Suprapubic skin (tissue), 4 donors: Measurements from ENCODE around the gene TF. TPM values are rescaled to one million over a fixed set of nuclear protein-coding genes. Genes with fewer than 3 reads are reported as not detected.

Experiments used
- DNase-seq, 2 donors: peaks; one replicate each; pipeline ENCODE4 v3.0.0-alpha.2; 2019; ENCODE audit warnings: low spot score in 2 of 2
- H3K27ac ChIP-seq: fragments of 200-600 bp; sonication (generic); one replicate; pipeline ENCODE4 v1.5.1; 2019
- H3K27me3 ChIP-seq: fragments of 200-600 bp; sonication (generic); one replicate; pipeline ENCODE4 v1.5.1; 2019
- H3K36me3 ChIP-seq: fragments of 200-600 bp; sonication (generic); one replicate; pipeline ENCODE4 v1.5.1; 2019
- H3K4me1 ChIP-seq: fragments of 200-600 bp; sonication (generic); one replicate; pipeline ENCODE4 v1.5.1; 2019
- H3K4me3 ChIP-seq: fragments of 200-600 bp; sonication (generic); one replicate; pipeline ENCODE4 v1.5.1; 2019; ENCODE audit warnings: mild to moderate bottlenecking
- H3K9me3 ChIP-seq: fragments of 200-600 bp; sonication (generic); one replicate; pipeline ENCODE4 v1.5.1; 2019
- EP300 ChIP-seq: sonication (generic); formaldehyde crosslinking; IDR thresholded peaks from one replicate; pipeline ENCODE4 v1.6.1; 2017; ENCODE audit warnings: antibody characterized with exemption
- POLR2A ChIP-seq, 2 donors: fragments of 450-650 bp; IDR thresholded peaks; one replicate each; pipeline ENCODE4 v1.6.1; 2017; ENCODE audit warnings: antibody characterized with exemption in 2 of 2, mild to moderate bottlenecking in 2 of 2, moderate library complexity in 2 of 2
- POLR2AphosphoS5 ChIP-seq, 3 donors: sonication (generic); formaldehyde crosslinking; IDR thresholded peaks; one replicate each; pipeline ENCODE4 v1.6.1; 2017; ENCODE audit warnings: antibody characterized with exemption in 3 of 3
- WGBS: methylation state at CpG from one replicate; pipeline ENCODE4 v1.1.5; 2018; 5-methylcytosine and 5-hydroxymethylcytosine counted together
- total RNA-seq, 4 donors: library from RNA; depleted of rRNA; stranded (reverse); fragments of >200 nt; gene quantifications; one replicate each; pipeline ENCODE4 v1.1.0, GENCODE V29; 2016
- TF ChIP-seq, protein P1 (sequence below), 2 donors: fragments of 200-600 bp in 1 of 2; fragments of 450-650 bp in 1 of 2; sonication (generic) in 1 of 2; IDR thresholded peaks; one replicate each; pipeline ENCODE4 v1.5.1; 2016 to 2019; ENCODE audit warnings: antibody characterized with exemption in 2 of 2, mild to moderate bottlenecking in 1 of 2, moderate library complexity in 1 of 2

The TF gene
- total RNA-seq, 4 donors from 2014 or later, result 4.8 to 16.5 (median 8.7) TPM

DNA sequence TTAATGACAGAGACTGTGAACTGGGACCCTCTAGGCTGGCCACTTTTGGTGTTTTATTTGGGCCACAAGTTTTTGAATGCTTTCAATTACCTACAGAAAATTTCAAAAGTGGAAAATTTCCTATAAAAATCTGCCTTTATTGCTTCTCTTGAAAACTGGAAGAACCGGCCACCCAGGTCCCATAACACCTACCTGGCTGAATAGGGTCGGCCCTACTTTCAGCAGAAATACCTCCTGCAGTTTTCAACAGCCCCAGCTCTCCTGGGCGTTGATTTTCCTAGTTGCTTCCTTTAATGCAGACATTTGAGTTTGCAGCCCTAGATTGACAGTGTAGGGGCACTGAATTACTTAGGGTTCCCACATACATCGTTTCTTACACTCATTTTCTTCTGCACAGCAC lies 58.7 kb downstream of the TF start:
- Histone ChIP-seq H3K36me3 (peaks cover 11% of the 10 kb centered on the region), H3K27ac (no peak overlapping the region), H3K9me3 (no peaks in the 10 kb centered on the region), H3K4me1 (peaks cover 12% of the 10 kb centered on the region), H3K4me3 (no peak overlapping the region), H3K27me3 (no peaks in the 10 kb centered on the region)
- WGBS, result 64% methylated on average over 4 of the region's 4 CpGs
- TF ChIP-seq, protein P1, sequence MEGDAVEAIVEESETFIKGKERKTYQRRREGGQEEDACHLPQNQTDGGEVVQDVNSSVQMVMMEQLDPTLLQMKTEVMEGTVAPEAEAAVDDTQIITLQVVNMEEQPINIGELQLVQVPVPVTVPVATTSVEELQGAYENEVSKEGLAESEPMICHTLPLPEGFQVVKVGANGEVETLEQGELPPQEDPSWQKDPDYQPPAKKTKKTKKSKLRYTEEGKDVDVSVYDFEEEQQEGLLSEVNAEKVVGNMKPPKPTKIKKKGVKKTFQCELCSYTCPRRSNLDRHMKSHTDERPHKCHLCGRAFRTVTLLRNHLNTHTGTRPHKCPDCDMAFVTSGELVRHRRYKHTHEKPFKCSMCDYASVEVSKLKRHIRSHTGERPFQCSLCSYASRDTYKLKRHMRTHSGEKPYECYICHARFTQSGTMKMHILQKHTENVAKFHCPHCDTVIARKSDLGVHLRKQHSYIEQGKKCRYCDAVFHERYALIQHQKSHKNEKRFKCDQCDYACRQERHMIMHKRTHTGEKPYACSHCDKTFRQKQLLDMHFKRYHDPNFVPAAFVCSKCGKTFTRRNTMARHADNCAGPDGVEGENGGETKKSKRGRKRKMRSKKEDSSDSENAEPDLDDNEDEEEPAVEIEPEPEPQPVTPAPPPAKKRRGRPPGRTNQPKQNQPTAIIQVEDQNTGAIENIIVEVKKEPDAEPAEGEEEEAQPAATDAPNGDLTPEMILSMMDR (IDR thresholded peaks at IDR 0.05), result no peak
- no peak for TF ChIP-seq POLR2AphosphoS5 (IDR thresholded peaks at IDR 0.05)
- no peak for TF ChIP-seq EP300
- no peak for TF ChIP-seq POLR2A (IDR thresholded peaks at IDR 0.05)
- DNase-seq, result no peak

- no peak for DNase-seq
- Histone ChIP-seq H3K36me3 (peaks cover 15% of the 10 kb centered on the region), H3K9me3 (no peaks in the 10 kb centered on the region), H3K27ac (no peak overlapping the region), H3K4me1 (peaks cover 12% of the 10 kb centered on the region), H3K27me3 (no peaks in the 10 kb centered on the region), H3K4me3 (peak overlapping the region; percentile 97)
- WGBS, result 10% methylated on average over 15 of the region's 15 CpGs
- TF ChIP-seq, protein P1 (IDR thresholded peaks at IDR 0.05), result no peak
- no peak for TF ChIP-seq POLR2AphosphoS5 (IDR thresholded peaks at IDR 0.05)
- TF ChIP-seq EP300, result no peak
- no peak for TF ChIP-seq POLR2A (IDR thresholded peaks at IDR 0.05)
Measured at GRCh38 chr3:133805384-133805701, 59.1 kb downstream of the TF start.

- Histone ChIP-seq H3K27me3 (no peaks in the 10 kb centered on the region), H3K9me3 (no peaks in the 10 kb centered on the region), H3K36me3 (peaks cover 17% of the 10 kb centered on the region), H3K4me1 (peaks cover 12% of the 10 kb centered on the region), H3K27ac (peak within 1 kb of the TSS; percentile 58), H3K4me3 (peak within 1 kb of the TSS; percentile 97)
- TF ChIP-seq POLR2A (IDR thresholded peaks at IDR 0.05) (no peak), POLR2AphosphoS5 (IDR thresholded peaks at IDR 0.05) (peak in 1 of 3 donors; percentile 42), EP300 (no peak)
- TF ChIP-seq, protein P1 (IDR thresholded peaks at IDR 0.05), result no peak
- DNase-seq, result peak; percentile 94 to 95
- WGBS, result 0% methylated on average over 22 of the region's 53 CpGs
Measured at GRCh38 chr3:133805702-133806475, 59.7 kb downstream of the TF start, which contains the start of gene SRPRB. SRPRB (plus strand) TSS chr3:133805815; CDS start chr3:133805849, 34 bp downstream.

GRCh38 chr3:133812872-133813271 lies 66.7 kb downstream of the TF start:
- H3K36me3 ChIP-seq, result peaks cover 67% of the 10 kb centered on the region
- TF ChIP-seq EP300 (no peak), POLR2AphosphoS5 (IDR thresholded peaks at IDR 0.05) (no peak), POLR2A (IDR thresholded peaks at IDR 0.05) (no peak)
- TF ChIP-seq, protein P1 (IDR thresholded peaks at IDR 0.05), result no peak
- WGBS, result 78% methylated on average over 1 of the region's 1 CpG

GRCh38 chr3:133815386-133815785 lies 69.2 kb downstream of the TF start:
- Histone ChIP-seq H3K9me3 (no peaks in the 10 kb centered on the region), H3K4me1 (peaks cover 7% of the 10 kb centered on the region), H3K36me3 (peaks cover 67% of the 10 kb centered on the region), H3K27ac (no peak overlapping the region), H3K4me3 (no peak overlapping the region), H3K27me3 (no peaks in the 10 kb centered on the region)
- 56% methylated on average over 2 of the region's 2 CpGs for WGBS
- TF ChIP-seq POLR2A (IDR thresholded peaks at IDR 0.05) (no peak), EP300 (no peak), POLR2AphosphoS5 (IDR thresholded peaks at IDR 0.05) (no peak)
- TF ChIP-seq, protein P1 (IDR thresholded peaks at IDR 0.05), result no peak
- no peak for DNase-seq

More at GRCh38 chr3:133812872-133813271, 66.7 kb downstream of the TF start:
- no peaks in the 10 kb centered on the region for H3K27me3 ChIP-seq
- no peak overlapping the region for H3K4me3 ChIP-seq
- H3K9me3 ChIP-seq, result no peaks in the 10 kb centered on the region
- DNase-seq, result no peak
- H3K4me1 ChIP-seq, result no peaks in the 10 kb centered on the region
- H3K27ac ChIP-seq, result no peak overlapping the region
